Measurements from ENCODE around the gene MAP3K15.

DNA sequence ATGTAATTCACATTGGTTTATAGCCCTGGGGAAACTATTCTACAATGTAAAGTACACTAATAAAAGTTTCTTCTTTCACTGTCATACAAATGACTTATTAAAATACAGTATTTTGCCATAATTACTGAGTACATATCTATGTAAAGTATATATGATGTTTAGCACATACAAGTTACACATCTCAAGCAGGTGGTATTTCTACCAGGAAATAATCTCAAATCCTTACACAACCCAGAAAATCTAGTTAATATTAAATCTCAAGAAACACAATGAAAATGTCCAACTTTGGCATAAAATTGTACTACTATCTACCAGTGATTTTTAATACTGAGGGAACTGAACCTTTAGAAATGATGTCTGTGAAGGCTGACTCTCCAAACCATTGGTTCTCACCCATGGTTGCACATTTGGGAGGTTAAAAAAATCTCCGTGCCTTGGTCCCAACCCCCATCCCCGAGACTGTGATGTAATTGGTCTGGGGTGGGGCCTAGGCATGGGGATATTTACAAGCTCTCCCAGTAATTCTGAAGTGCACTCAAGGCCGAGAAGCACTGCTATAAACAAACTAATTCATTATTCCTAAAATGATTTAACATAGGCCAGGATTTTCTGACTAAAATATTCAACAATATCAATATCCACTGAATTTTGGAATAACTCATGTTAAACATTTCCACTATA lies 27.6 kb downstream of the MAP3K15 start:
- TF ChIP-seq GATA2 (IDR thresholded peaks at IDR 0.05; ENCODE audit: low read depth, low read length) (no peak), GATA3 (IDR thresholded peaks at IDR 0.05; ENCODE audit: low read depth, low read length) (no peak)
